Stomach (tissue), 9 donors: Measurements from ENCODE around the gene SELENOM. TPM values are rescaled to one million over a fixed set of nuclear protein-coding genes. Genes with fewer than 3 reads are reported as not detected.
"Not testable (repeated sequence)": the region's sequence is repeated elsewhere in the genome, so short reads cannot be mapped to it uniquely, and the experiment has no call there.

ENCODE experiments used
- DNase-seq, 2 donors: peaks; one replicate each; pipeline versions ENCODE4 v3.0.0 to v3.0.0-alpha.2; 2013 to 2019
- H3K27ac ChIP-seq, 5 donors: fragments of 200-600 bp in 4 of 5; sonication (generic) in 4 of 5; one replicate each; pipeline ENCODE4 v1.5.1; 2013 to 2019; ENCODE audit warnings: mild to moderate bottlenecking in 1 of 5, moderate library complexity in 1 of 5
- H3K27me3 ChIP-seq, 3 donors: fragments of 200-600 bp; sonication (generic); one replicate each; pipeline ENCODE4 v1.5.1; 2017 to 2019; ENCODE audit warnings: mixed run types in 1 of 3
- H3K36me3 ChIP-seq, 4 donors: fragments of 200-600 bp; sonication (generic); 1 replicate in 3 of 4; 2 replicates in 1 of 4; pipeline ENCODE4 v1.5.1; 2016 to 2019
- H3K4me1 ChIP-seq, 4 donors: fragments of 200-600 bp; sonication (generic); one replicate each; pipeline ENCODE4 v1.5.1; 2016 to 2019
- H3K4me3 ChIP-seq, 4 donors: fragments of 200-600 bp; sonication (generic) in 3 of 4; one replicate each; pipeline ENCODE4 v1.5.1; 2016 to 2019; ENCODE audit warnings: mild to moderate bottlenecking in 1 of 4
- H3K9me3 ChIP-seq, 4 donors: fragments of 200-600 bp; sonication (generic); one replicate each; pipeline ENCODE4 v1.5.1; 2016 to 2019
- EP300 ChIP-seq: sonication (generic); formaldehyde crosslinking; IDR thresholded peaks from one replicate; pipeline ENCODE4 v1.6.1; 2017; ENCODE audit warnings: antibody characterized with exemption
- POLR2A ChIP-seq, 4 donors: fragments of 450-650 bp; IDR thresholded peaks; one replicate each; pipeline ENCODE4 v1.6.1; 2016; ENCODE audit warnings: antibody characterized with exemption in 4 of 4, control low read depth in 2 of 4, mild to moderate bottlenecking in 1 of 4, moderate library complexity in 1 of 4
- POLR2AphosphoS5 ChIP-seq, 3 donors: sonication (generic); formaldehyde crosslinking; IDR thresholded peaks; one replicate each; pipeline ENCODE4 v1.6.1; 2016; ENCODE audit warnings: antibody characterized with exemption in 3 of 3
- WGBS, 5 donors: extraction: QIAGEN DNeasy Blood & Tissue Kit in 3 of 5; methylation state at CpG; one replicate each; pipeline versions ENCODE4 v1.1.5 to v1.1.7; 2013 to 2018; 5-methylcytosine and 5-hydroxymethylcytosine counted together
- intact Hi-C: fragments of 100-400 bp; cut with DNase I; formaldehyde crosslinking; loops from one replicate; pipeline ENCODE4 v1.15.1; 2023; ENCODE audit warnings: low total_unique reads
- polyA plus RNA-seq, 3 donors: library from polyadenylated mRNA; stranded (reverse); fragments of 200-250 nt; gene quantifications; one replicate each; pipeline ENCODE4 v1.2.3, GENCODE V29; 2013
- total RNA-seq, 5 donors: library from RNA; depleted of rRNA; stranded (reverse); fragments of >200 nt; gene quantifications; one replicate each; pipeline versions ENCODE4 v1.1.0 to v1.2.3, GENCODE V29; 2014 to 2016
- TF ChIP-seq, protein P1 (sequence below), 7 experiments: fragments of 450-650 bp in 4 of 7; fragments of 200-600 bp in 3 of 7; sonication (generic) in 3 of 7; IDR thresholded peaks; one replicate each; pipeline ENCODE4 v1.5.1; 2016 to 2019; ENCODE audit warnings: antibody characterized with exemption in 7 of 7, control low read depth in 2 of 7, mild to moderate bottlenecking in 1 of 7
- donor health status: healthy with polysubstance abuse.
- donor health status: Bipolar disorder and iron deficiency.
- donor health status: healthy.

Gene SELENOM
- total and polyA plus RNA-seq, 8 donors: 59.8 to 1,443 (median 377) TPM

DNA sequence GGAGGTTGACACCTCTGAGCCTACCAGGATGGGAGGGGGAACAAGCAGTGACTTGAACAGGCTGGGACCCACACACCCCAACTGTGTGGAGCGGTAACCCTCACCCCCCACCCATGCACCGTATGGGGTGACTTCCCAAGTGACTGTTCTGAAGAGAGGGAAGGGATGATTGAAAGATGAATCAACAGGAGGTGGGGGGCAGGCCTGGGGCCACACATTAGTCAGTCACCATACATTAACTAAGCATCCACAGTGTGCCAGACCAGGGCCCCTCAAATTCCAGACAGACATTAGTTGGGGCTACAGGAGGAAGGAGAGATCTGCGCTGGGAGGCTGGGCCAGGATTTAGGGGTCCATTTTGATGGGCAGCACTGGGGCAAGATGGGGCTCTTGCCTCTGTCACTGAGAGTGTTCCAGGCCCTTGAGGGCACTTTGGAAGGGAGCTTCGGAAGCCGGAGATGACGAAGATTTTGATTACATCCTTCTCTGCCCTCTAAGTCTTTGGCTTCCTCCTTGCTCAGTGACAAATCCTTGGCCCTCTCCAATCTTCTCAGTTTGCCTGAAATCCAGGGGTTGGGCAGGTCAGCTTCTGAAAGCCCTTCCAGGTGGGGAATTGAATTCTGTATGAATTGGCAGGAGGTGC, 25.3 kb downstream of the SELENOM start:
- no peak for DNase-seq
- Histone ChIP-seq H3K4me1 (peaks cover 47 to 77% (median 70%) of the 10 kb centered on the region in 4 donors), H3K27me3 (no peaks in the 10 kb centered on the region), H3K4me3 (peak overlapping the region; percentile 53 to 77 (median 62)), H3K9me3 (no peaks in the 10 kb centered on the region), H3K27ac (peak overlapping the region; percentile 89 to 96 (median 95)), H3K36me3 (peaks cover 0 to 5% (median 0%) of the 10 kb centered on the region in 4 donors)
- intact Hi-C loops: no loop called here
- WGBS, 5 donors: 6 to 29% (median 17%) methylated on average over 6 of the region's 6 CpGs
- TF ChIP-seq, protein P1, sequence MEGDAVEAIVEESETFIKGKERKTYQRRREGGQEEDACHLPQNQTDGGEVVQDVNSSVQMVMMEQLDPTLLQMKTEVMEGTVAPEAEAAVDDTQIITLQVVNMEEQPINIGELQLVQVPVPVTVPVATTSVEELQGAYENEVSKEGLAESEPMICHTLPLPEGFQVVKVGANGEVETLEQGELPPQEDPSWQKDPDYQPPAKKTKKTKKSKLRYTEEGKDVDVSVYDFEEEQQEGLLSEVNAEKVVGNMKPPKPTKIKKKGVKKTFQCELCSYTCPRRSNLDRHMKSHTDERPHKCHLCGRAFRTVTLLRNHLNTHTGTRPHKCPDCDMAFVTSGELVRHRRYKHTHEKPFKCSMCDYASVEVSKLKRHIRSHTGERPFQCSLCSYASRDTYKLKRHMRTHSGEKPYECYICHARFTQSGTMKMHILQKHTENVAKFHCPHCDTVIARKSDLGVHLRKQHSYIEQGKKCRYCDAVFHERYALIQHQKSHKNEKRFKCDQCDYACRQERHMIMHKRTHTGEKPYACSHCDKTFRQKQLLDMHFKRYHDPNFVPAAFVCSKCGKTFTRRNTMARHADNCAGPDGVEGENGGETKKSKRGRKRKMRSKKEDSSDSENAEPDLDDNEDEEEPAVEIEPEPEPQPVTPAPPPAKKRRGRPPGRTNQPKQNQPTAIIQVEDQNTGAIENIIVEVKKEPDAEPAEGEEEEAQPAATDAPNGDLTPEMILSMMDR (IDR thresholded peaks at IDR 0.05): no peak
- TF ChIP-seq EP300: no peak
- no peak for TF ChIP-seq POLR2AphosphoS5 (IDR thresholded peaks at IDR 0.05)
- no peak for TF ChIP-seq POLR2A (IDR thresholded peaks at IDR 0.05)

DNA sequence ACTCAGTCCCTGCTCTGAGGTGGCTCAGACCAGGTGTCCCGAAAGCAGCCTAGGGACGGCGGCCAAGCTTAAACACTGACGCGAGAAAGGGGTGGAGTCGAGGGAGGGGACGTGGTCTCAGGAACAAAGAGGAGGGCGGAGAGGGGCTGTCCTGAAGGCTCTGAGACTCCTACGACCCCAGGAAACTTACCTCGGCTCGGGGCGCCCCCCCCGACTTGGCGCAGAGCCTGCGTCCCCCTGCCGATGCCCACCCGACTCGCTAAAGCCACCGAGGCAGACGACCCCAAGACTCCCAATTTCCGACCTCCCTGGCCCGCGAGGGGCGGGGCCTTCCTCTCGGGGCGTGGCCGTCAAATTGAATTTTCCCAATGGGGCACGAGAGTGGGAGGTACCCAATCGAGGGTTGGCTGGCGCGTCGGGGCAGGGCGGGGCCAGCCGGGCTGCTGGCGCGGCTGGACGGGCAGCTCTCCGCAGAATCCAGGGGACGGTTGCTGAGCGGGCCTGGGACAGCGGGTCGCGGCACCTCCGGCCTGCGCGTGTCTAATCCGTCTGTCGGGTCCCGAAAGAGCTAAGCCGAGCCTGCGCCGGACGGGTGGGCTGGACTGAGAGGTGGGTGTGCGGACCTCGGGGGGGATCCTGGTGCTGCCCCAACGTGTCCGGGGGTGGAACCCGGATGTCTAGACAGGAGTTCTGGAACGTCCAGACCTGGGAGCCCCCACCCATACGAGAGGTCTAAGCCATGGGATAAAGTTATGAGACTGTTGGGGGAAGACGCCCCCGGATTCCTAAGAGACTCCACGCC, 26.3 kb downstream of the SELENOM start, which contains the start of gene SMTN:
Gene SMTN (plus strand): TSS at position 471 of the 802 bp plus-strand sequence. CDS start 1,941 bp downstream, outside the sequence.
- Histone ChIP-seq H3K36me3 (no peaks in the 10 kb centered on the region), H3K27me3 (no peaks in the 10 kb centered on the region), H3K4me1 (peaks cover 37 to 70% (median 60%) of the 10 kb centered on the region in 4 donors), H3K4me3 (peak within 1 kb of the TSS; percentile 53 to 77 (median 62)), H3K27ac (peak within 1 kb of the TSS; percentile 89 to 96 (median 95)), H3K9me3 (no peaks in the 10 kb centered on the region)
- intact Hi-C loops: no loop called here
- peak; percentile 96 to 98 for DNase-seq
- peak in 2 of 4 donors; percentile 94 to 95 for TF ChIP-seq POLR2A (IDR thresholded peaks at IDR 0.05)
- peak; percentile 99 for TF ChIP-seq POLR2AphosphoS5 (IDR thresholded peaks at IDR 0.05)
- TF ChIP-seq, protein P1 (IDR thresholded peaks at IDR 0.05): no peak
- WGBS, 5 donors: 0 to 1% (median 0%) methylated on average over 20 to 63 of the region's 63 CpGs

DNA sequence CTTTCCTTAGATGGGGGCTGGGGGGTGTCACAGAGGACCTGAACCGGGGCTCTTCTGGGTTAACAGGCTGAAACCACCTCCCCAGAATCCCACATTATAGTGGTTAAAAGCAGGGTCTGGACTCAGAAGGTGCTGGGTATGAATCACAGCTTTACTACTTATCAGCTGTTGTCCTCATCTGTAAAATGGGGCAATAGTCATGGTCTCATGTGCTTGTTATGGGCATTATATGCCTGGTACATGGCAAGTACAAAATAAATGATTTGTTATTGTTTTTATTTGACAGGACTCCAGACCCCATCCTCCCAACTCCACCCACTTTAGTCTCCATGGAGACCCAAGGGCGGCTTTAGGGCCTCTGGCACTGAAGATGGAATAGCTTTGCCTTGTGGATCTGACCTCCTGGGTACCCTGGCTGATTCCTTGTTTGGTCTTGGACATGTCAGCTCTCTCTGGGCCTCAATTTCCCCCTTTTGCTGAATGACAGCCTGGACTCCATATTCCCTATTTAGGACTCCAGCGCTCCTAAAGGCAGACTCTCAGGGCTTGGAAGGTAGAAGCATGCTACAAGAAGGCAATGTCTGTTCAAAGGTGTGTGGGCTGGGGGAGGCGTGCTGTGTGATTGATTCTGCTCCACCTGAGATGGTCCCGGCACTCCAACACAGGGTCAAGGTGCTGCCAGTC, 27.1 kb downstream of the SELENOM start:
- no peak for DNase-seq
- Histone ChIP-seq H3K9me3 (no peaks in the 10 kb centered on the region), H3K27me3 (no peaks in the 10 kb centered on the region), H3K36me3 (no peaks in the 10 kb centered on the region), H3K27ac (peak overlapping the region; percentile 89 to 96 (median 95)), H3K4me3 (peak overlapping the region; percentile 53 to 77 (median 62)), H3K4me1 (peaks cover 30 to 63% (median 53%) of the 10 kb centered on the region in 4 donors)
- WGBS, 5 donors: 36 to 42% (median 38%) methylated on average over 3 to 5 of the region's 5 CpGs
- intact Hi-C loops: no loop called here
- TF ChIP-seq EP300 (no peak), POLR2A (IDR thresholded peaks at IDR 0.05) (peak in 1 of 4 donors; percentile 16)

DNA sequence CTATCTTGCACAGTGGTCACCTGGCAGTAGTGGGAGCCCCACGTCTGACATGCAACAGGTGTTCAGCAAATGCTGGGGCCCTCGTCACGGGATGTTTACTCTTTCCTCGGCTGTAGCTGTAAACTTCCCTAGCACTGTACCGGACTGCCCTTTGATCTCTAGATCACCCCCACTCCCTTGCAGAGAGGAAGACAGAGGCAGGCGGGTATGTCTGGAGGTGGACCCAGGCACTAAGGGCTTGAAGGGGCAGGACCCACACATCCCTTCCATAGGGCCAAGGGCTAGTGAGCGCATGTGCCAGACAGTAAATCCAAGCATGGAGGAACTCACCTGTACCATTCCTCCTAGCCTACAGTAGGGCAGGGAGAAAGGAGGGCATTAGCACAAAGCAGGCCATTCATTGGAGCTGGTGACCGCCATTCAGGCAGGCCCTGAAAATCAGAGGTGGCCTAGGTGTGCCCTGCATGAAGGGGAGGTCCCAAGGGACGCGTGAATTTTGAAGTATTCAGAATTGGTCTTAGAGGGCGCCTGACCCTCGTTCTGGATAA, 28.2 kb downstream of the SELENOM start:
- peak; percentile 59 to 88 for DNase-seq
- peaks cover 26 to 55% (median 46%) of the 10 kb centered on the region in 4 donors for H3K4me1 ChIP-seq
- intact Hi-C loops: no loop called here
- no peaks in the 10 kb centered on the region for H3K27me3 ChIP-seq
- H3K9me3 ChIP-seq: no peaks in the 10 kb centered on the region
- no peaks in the 10 kb centered on the region for H3K36me3 ChIP-seq
- 48 to 68% (median 56%) methylated on average over 12 of the region's 12 CpGs for WGBS, 5 donors
- no peak overlapping the region for H3K4me3 ChIP-seq
- no peak for TF ChIP-seq EP300
- TF ChIP-seq POLR2AphosphoS5 (IDR thresholded peaks at IDR 0.05): no peak
- TF ChIP-seq, protein P1 (IDR thresholded peaks at IDR 0.05): no peak
- TF ChIP-seq POLR2A (IDR thresholded peaks at IDR 0.05): no peak
- peak overlapping the region; percentile 52 to 96 (median 89) for H3K27ac ChIP-seq

DNA sequence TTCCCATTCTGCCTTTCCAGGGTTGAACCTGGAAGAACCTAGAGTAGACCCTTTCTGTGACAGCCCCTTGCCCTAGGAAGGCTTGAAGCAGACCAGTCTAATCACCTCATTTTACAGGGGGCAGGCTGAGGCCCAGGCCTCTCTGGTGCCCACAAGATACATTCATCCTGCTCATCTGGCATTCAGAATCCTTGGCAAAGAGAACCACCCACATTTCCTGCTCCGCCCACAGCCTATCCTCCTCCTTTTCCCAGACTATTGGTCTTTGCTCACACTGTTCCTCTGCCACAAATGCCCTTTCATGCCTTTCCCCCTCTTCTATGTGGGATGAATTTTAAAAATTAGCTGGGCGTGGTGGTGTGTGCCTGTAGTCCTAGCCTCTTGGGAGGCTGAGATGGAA, 29.0 kb downstream of the SELENOM start:
- WGBS, 5 donors: 78 to 95% (median 88%) methylated on average over 2 of the region's 2 CpGs
- H3K9me3 ChIP-seq, intact Hi-C loops, H3K36me3 ChIP-seq, H3K4me3 ChIP-seq, H3K27me3 ChIP-seq: not testable (repeated sequence)
- peak in 1 of 2 donors; percentile 49 for DNase-seq
- Histone ChIP-seq H3K27ac (peak overlapping the region in 3 of 5 donors; percentile 52 to 96 (median 95)), H3K4me1 (peaks cover 18 to 48% (median 38%) of the 10 kb centered on the region in 4 donors)
